ENCODE data around the gene ANKRD11. TPM values are rescaled to one million over a fixed set of nuclear protein-coding genes. Genes with fewer than 3 reads are reported as not detected.

The ANKRD11 gene
- total RNA-seq, 1 experiment from 2014 or later, result 28.5 TPM

GRCh38 chr16:89406277-89406888 lies 84.0 kb downstream of the ANKRD11 start:
- H4K20me1 ChIP-seq (ENCODE audit: insufficient read depth, low read depth, low read length), result peaks cover 42% of the 10 kb centered on the region
- no peak for DNase-seq
- no peak overlapping the region for H3K27ac ChIP-seq (ENCODE audit: low read length)

GRCh38 chr16:89404561-89404960 lies 85.8 kb downstream of the ANKRD11 start:
- no peak overlapping the region for H2AFZ ChIP-seq (ENCODE audit: low read length)
- DNase-seq, result no peak
- H3K9me2 ChIP-seq (replicated peaks; ENCODE audit: insufficient read depth, low read length), result no peaks in the 10 kb centered on the region
- no peaks in the 10 kb centered on the region for H3K4me1 ChIP-seq (ENCODE audit: low read length)
- no peak overlapping the region for H3K27ac ChIP-seq (ENCODE audit: low read length)
- H3K9ac ChIP-seq (ENCODE audit: low read length), result no peak overlapping the region
- H3K9me3 ChIP-seq (ENCODE audit: low read length), result no peaks in the 10 kb centered on the region
- peaks cover 42% of the 10 kb centered on the region for H4K20me1 ChIP-seq (ENCODE audit: insufficient read depth, low read depth, low read length)
- peaks cover 83% of the 10 kb centered on the region for H3K79me2 ChIP-seq (ENCODE audit: low read length)
- no peak overlapping the region for H3K4me2 ChIP-seq (ENCODE audit: low read depth, low read length, poor library complexity, severe bottlenecking)
- no peaks in the 10 kb centered on the region for H3K36me3 ChIP-seq (ENCODE audit: insufficient read depth, low read length)
- no peaks in the 10 kb centered on the region for H3K27me3 ChIP-seq (ENCODE audit: low read length)
- H3K4me3 ChIP-seq (ENCODE audit: low read length), result no peak overlapping the region

More at GRCh38 chr16:89406277-89406888, 84.0 kb downstream of the ANKRD11 start:
- Histone ChIP-seq H3K4me1 (ENCODE audit: low read length) (no peaks in the 10 kb centered on the region), H2AFZ (ENCODE audit: low read length) (no peak overlapping the region), H3K9me2 (replicated peaks; ENCODE audit: insufficient read depth, low read length) (no peaks in the 10 kb centered on the region), H3K9me3 (ENCODE audit: low read length) (no peaks in the 10 kb centered on the region), H3K27me3 (ENCODE audit: low read length) (no peaks in the 10 kb centered on the region), H3K4me2 (ENCODE audit: low read depth, low read length, poor library complexity, severe bottlenecking) (no peak overlapping the region), H3K79me2 (ENCODE audit: low read length) (peaks cover 94% of the 10 kb centered on the region), H3K4me3 (ENCODE audit: low read length) (no peak overlapping the region), H3K9ac (ENCODE audit: low read length) (no peak overlapping the region), H3K36me3 (ENCODE audit: insufficient read depth, low read length) (no peaks in the 10 kb centered on the region)

GRCh38 chr16:89402962-89403361 lies 87.4 kb downstream of the ANKRD11 start:
- no peak for DNase-seq
- Histone ChIP-seq H4K20me1 (ENCODE audit: insufficient read depth, low read depth, low read length) (peaks cover 37% of the 10 kb centered on the region), H3K9me3 (ENCODE audit: low read length) (no peaks in the 10 kb centered on the region), H3K27ac (ENCODE audit: low read length) (no peak overlapping the region), H3K4me3 (ENCODE audit: low read length) (no peak overlapping the region), H3K36me3 (ENCODE audit: insufficient read depth, low read length) (no peaks in the 10 kb centered on the region), H3K9ac (ENCODE audit: low read length) (no peak overlapping the region), H3K79me2 (ENCODE audit: low read length) (peaks cover 77% of the 10 kb centered on the region), H3K9me2 (replicated peaks; ENCODE audit: insufficient read depth, low read length) (no peaks in the 10 kb centered on the region), H3K4me1 (ENCODE audit: low read length) (no peaks in the 10 kb centered on the region), H3K27me3 (ENCODE audit: low read length) (no peaks in the 10 kb centered on the region), H3K4me2 (ENCODE audit: low read depth, low read length, poor library complexity, severe bottlenecking) (no peak overlapping the region), H2AFZ (ENCODE audit: low read length) (no peak overlapping the region)

GRCh38 chr16:89401641-89402445 lies 88.5 kb downstream of the ANKRD11 start:
- Histone ChIP-seq H4K20me1 (ENCODE audit: insufficient read depth, low read depth, low read length) (peaks cover 30% of the 10 kb centered on the region; the same call in 1 of the 2 replicates), H2AFZ (ENCODE audit: low read length) (no peak overlapping the region)

GRCh38 chr16:89401205-89401604 lies 89.2 kb downstream of the ANKRD11 start:
- no peaks in the 10 kb centered on the region for H3K4me1 ChIP-seq (ENCODE audit: low read length)
- H3K9me2 ChIP-seq (replicated peaks; ENCODE audit: insufficient read depth, low read length), result no peaks in the 10 kb centered on the region
- H4K20me1 ChIP-seq (ENCODE audit: insufficient read depth, low read depth, low read length), result peaks cover 30% of the 10 kb centered on the region; the same call in 1 of the 2 replicates
- H3K9me3 ChIP-seq (ENCODE audit: low read length), result no peaks in the 10 kb centered on the region
- H3K79me2 ChIP-seq (ENCODE audit: low read length), result peaks cover 72% of the 10 kb centered on the region
- no peak overlapping the region for H3K27ac ChIP-seq (ENCODE audit: low read length)
- H3K27me3 ChIP-seq (ENCODE audit: low read length), result no peaks in the 10 kb centered on the region
- no peak overlapping the region for H3K4me3 ChIP-seq (ENCODE audit: low read length)
- H2AFZ ChIP-seq (ENCODE audit: low read length), result no peak overlapping the region
- no peak overlapping the region for H3K4me2 ChIP-seq (ENCODE audit: low read depth, low read length, poor library complexity, severe bottlenecking)
- no peak for DNase-seq
- H3K36me3 ChIP-seq (ENCODE audit: insufficient read depth, low read length), result no peaks in the 10 kb centered on the region
- no peak overlapping the region for H3K9ac ChIP-seq (ENCODE audit: low read length)

More at GRCh38 chr16:89401641-89402445, 88.5 kb downstream of the ANKRD11 start:
- no peaks in the 10 kb centered on the region for H3K9me2 ChIP-seq (replicated peaks; ENCODE audit: insufficient read depth, low read length)
- H3K9me3 ChIP-seq (ENCODE audit: low read length), result no peaks in the 10 kb centered on the region
- no peaks in the 10 kb centered on the region for H3K27me3 ChIP-seq (ENCODE audit: low read length)
- H3K4me3 ChIP-seq (ENCODE audit: low read length), result no peak overlapping the region
- H3K27ac ChIP-seq (ENCODE audit: low read length), result no peak overlapping the region
- peaks cover 75% of the 10 kb centered on the region for H3K79me2 ChIP-seq (ENCODE audit: low read length)
- H3K9ac ChIP-seq (ENCODE audit: low read length), result no peak overlapping the region
- H3K4me2 ChIP-seq (ENCODE audit: low read depth, low read length, poor library complexity, severe bottlenecking), result no peak overlapping the region
- H3K4me1 ChIP-seq (ENCODE audit: low read length), result no peaks in the 10 kb centered on the region
- DNase-seq, result no peak
- no peaks in the 10 kb centered on the region for H3K36me3 ChIP-seq (ENCODE audit: insufficient read depth, low read length)

GRCh38 chr16:89400740-89401139 lies 89.6 kb downstream of the ANKRD11 start:
- H3K27ac ChIP-seq (ENCODE audit: low read length), result no peak overlapping the region

GRCh38 chr16:89398924-89399323 lies 91.4 kb downstream of the ANKRD11 start:
- DNase-seq, result no peak
- no peaks in the 10 kb centered on the region for H3K4me1 ChIP-seq (ENCODE audit: low read length)
- H3K27me3 ChIP-seq (ENCODE audit: low read length), result no peaks in the 10 kb centered on the region
- no peak overlapping the region for H3K4me2 ChIP-seq (ENCODE audit: low read depth, low read length, poor library complexity, severe bottlenecking)
- peaks cover 31% of the 10 kb centered on the region; the same call in 1 of the 2 replicates for H4K20me1 ChIP-seq (ENCODE audit: insufficient read depth, low read depth, low read length)
- H3K9me2 ChIP-seq (replicated peaks; ENCODE audit: insufficient read depth, low read length), result no peaks in the 10 kb centered on the region
- no peak overlapping the region for H2AFZ ChIP-seq (ENCODE audit: low read length)
- no peak overlapping the region for H3K9ac ChIP-seq (ENCODE audit: low read length)
- H3K4me3 ChIP-seq (ENCODE audit: low read length), result no peak overlapping the region
- no peaks in the 10 kb centered on the region for H3K9me3 ChIP-seq (ENCODE audit: low read length)
- no peak overlapping the region for H3K27ac ChIP-seq (ENCODE audit: low read length)
- no peaks in the 10 kb centered on the region for H3K36me3 ChIP-seq (ENCODE audit: insufficient read depth, low read length)
- H3K79me2 ChIP-seq (ENCODE audit: low read length), result peaks cover 70% of the 10 kb centered on the region

More at GRCh38 chr16:89400740-89401139, 89.6 kb downstream of the ANKRD11 start:
- H3K4me1 ChIP-seq (ENCODE audit: low read length), result no peaks in the 10 kb centered on the region
- no peaks in the 10 kb centered on the region for H3K27me3 ChIP-seq (ENCODE audit: low read length)
- no peak overlapping the region for H3K9ac ChIP-seq (ENCODE audit: low read length)
- H3K9me3 ChIP-seq (ENCODE audit: low read length), result no peaks in the 10 kb centered on the region
- H2AFZ ChIP-seq (ENCODE audit: low read length), result no peak overlapping the region
- peaks cover 72% of the 10 kb centered on the region for H3K79me2 ChIP-seq (ENCODE audit: low read length)
- no peaks in the 10 kb centered on the region for H3K36me3 ChIP-seq (ENCODE audit: insufficient read depth, low read length)
- no peak overlapping the region for H3K4me3 ChIP-seq (ENCODE audit: low read length)
- no peak overlapping the region for H3K4me2 ChIP-seq (ENCODE audit: low read depth, low read length, poor library complexity, severe bottlenecking)
- no peaks in the 10 kb centered on the region for H3K9me2 ChIP-seq (replicated peaks; ENCODE audit: insufficient read depth, low read length)
- H4K20me1 ChIP-seq (ENCODE audit: insufficient read depth, low read depth, low read length), result peaks cover 34% of the 10 kb centered on the region; the same call in 1 of the 2 replicates
- no peak for DNase-seq

- H3K36me3 ChIP-seq (ENCODE audit: insufficient read depth, low read length), result no peaks in the 10 kb centered on the region
- H2AFZ ChIP-seq (ENCODE audit: low read length), result no peak overlapping the region
- H3K4me1 ChIP-seq (ENCODE audit: low read length), result no peaks in the 10 kb centered on the region
- no peak overlapping the region for H3K4me2 ChIP-seq (ENCODE audit: low read depth, low read length, poor library complexity, severe bottlenecking)
- no peaks in the 10 kb centered on the region for H3K9me3 ChIP-seq (ENCODE audit: low read length)
- H3K79me2 ChIP-seq (ENCODE audit: low read length), result peaks cover 68% of the 10 kb centered on the region
- no peak overlapping the region for H3K27ac ChIP-seq (ENCODE audit: low read length)
- DNase-seq, result no peak
- no peaks in the 10 kb centered on the region for H3K9me2 ChIP-seq (replicated peaks; ENCODE audit: insufficient read depth, low read length)
- H3K9ac ChIP-seq (ENCODE audit: low read length), result no peak overlapping the region
- no peaks in the 10 kb centered on the region for H3K27me3 ChIP-seq (ENCODE audit: low read length)
- H4K20me1 ChIP-seq (ENCODE audit: insufficient read depth, low read depth, low read length), result peaks cover 26% of the 10 kb centered on the region; the same call in 1 of the 2 replicates
- no peak overlapping the region for H3K4me3 ChIP-seq (ENCODE audit: low read length)
Measured at GRCh38 chr16:89397331-89397861, 93.0 kb downstream of the ANKRD11 start.
